SK-N-SH treated with all-trans-retinoic acid at 6 μM for 48 hours (cell line): ENCODE measurements around the gene PPP1R1C.

Experiments used
- TCF4 ChIP-seq: fragments of 250-450 bp; sonication (Bioruptor Pico); IDR thresholded peaks from 2 replicates; pipeline ENCODE4 v1.8.0; 2021; ENCODE audit warnings: mild to moderate bottlenecking, moderate library complexity, borderline replicate concordance
- ZFP30 ChIP-seq: fragments of 450-650 bp; formaldehyde crosslinking; IDR thresholded peaks from 2 replicates; pipeline ENCODE4 v1.5.0; 2022; ENCODE audit warnings: mild to moderate bottlenecking, moderate library complexity
- ZNF565 ChIP-seq: fragments of 450-650 bp; formaldehyde crosslinking; conservative IDR thresholded peaks from 2 replicates; pipeline ENCODE4 v1.5.0; 2020; ENCODE audit warnings: low read depth, mild to moderate bottlenecking, moderate library complexity
- TF ChIP-seq, protein P1 (sequence below): fragments of 250-450 bp; sonication (Bioruptor Pico); IDR thresholded peaks from 2 replicates; pipeline ENCODE4 v1.8.0; 2020; ENCODE audit warnings: mild to moderate bottlenecking, moderate library complexity, borderline replicate concordance

DNA sequence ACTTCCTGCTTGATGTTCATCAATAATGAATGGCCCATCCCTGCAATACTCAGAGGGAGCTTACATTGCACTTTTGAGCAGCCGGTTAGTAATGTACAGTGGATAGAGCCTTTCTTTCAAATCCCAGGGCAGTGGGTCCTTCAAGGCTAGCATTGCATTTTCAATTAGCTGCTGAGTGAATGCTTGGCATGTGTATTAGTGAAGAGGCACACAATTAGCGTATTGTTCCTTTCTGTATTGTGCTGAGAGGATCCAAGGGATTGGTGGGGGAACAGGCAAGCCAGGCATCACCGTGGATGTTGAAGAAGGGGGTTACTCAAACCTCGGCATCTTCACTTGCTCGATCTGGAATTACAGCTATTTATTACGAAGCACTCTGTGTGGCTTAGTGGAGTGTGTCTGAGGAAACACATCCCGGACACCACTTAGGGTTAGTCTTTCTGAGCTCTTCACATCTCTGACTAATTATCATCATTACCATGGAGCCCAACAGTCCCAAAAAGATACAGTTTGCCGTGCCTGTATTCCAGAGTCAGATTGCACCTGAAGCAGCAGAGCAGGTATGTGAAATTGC is at the start of gene PPP1R1C:
- TF ChIP-seq ZFP30 (CRISPR knock-in tag) (no peak), TCF4 (CRISPR knock-in tag) (no peak), ZNF565 (no peak)
- TF ChIP-seq, protein P1, sequence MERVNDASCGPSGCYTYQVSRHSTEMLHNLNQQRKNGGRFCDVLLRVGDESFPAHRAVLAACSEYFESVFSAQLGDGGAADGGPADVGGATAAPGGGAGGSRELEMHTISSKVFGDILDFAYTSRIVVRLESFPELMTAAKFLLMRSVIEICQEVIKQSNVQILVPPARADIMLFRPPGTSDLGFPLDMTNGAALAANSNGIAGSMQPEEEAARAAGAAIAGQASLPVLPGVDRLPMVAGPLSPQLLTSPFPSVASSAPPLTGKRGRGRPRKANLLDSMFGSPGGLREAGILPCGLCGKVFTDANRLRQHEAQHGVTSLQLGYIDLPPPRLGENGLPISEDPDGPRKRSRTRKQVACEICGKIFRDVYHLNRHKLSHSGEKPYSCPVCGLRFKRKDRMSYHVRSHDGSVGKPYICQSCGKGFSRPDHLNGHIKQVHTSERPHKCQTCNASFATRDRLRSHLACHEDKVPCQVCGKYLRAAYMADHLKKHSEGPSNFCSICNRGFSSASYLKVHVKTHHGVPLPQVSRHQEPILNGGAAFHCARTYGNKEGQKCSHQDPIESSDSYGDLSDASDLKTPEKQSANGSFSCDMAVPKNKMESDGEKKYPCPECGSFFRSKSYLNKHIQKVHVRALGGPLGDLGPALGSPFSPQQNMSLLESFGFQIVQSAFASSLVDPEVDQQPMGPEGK (CRISPR knock-in tag), result no peak
